IPS DF 19.7 (cell line): ENCODE measurements around the gene CYB5R3.
"Not testable (repeated sequence)": the region's sequence is repeated elsewhere in the genome, so short reads cannot be mapped to it uniquely, and the experiment has no call there.

Source experiments
- DNase-seq: peaks from one replicate; pipeline ENCODE4 v3.0.0-alpha.2; 2013; ENCODE audit warnings: low read depth, low spot score

CYB5R3 gene

GRCh38 chr22:42678894-42679293 is 29.7 kb upstream of the CYB5R3 start:
- no peak for DNase-seq

GRCh38 chr22:42677936-42678335 is 28.7 kb upstream of the CYB5R3 start:
- DNase-seq: not testable (repeated sequence)

GRCh38 chr22:42676059-42676607 is 26.9 kb upstream of the CYB5R3 start:
- DNase-seq: no peak

GRCh38 chr22:42673898-42674401 is 24.8 kb upstream of the CYB5R3 start:
- DNase-seq: no peak

- DNase-seq: not testable (repeated sequence)
Measured at GRCh38 chr22:42673071-42673470, 23.9 kb upstream of the CYB5R3 start.

GRCh38 chr22:42670921-42671709 is 21.9 kb upstream of the CYB5R3 start:
- no peak for DNase-seq

GRCh38 chr22:42670046-42670445 is 20.9 kb upstream of the CYB5R3 start:
- DNase-seq: no peak

- not testable (repeated sequence) for DNase-seq
Measured at GRCh38 chr22:42666393-42666792, 17.2 kb upstream of the CYB5R3 start.

- no peak for DNase-seq
Measured at GRCh38 chr22:42664976-42665831, 16.0 kb upstream of the CYB5R3 start.

- no peak for DNase-seq
Measured at GRCh38 chr22:42661985-42662831, 13.0 kb upstream of the CYB5R3 start.

GRCh38 chr22:42656578-42656977 is 7.4 kb upstream of the CYB5R3 start:
- DNase-seq: no peak

- DNase-seq: no peak
Measured at GRCh38 chr22:42655693-42656092, 6.5 kb upstream of the CYB5R3 start.

GRCh38 chr22:42654436-42655073 is 5.4 kb upstream of the CYB5R3 start:
- DNase-seq: no peak

- no peak for DNase-seq
Measured at GRCh38 chr22:42653999-42654398, 4.8 kb upstream of the CYB5R3 start.

GRCh38 chr22:42651134-42651533 is 1.9 kb upstream of the CYB5R3 start:
- no peak for DNase-seq

- DNase-seq: no peak
Measured at GRCh38 chr22:42648368-42649245, 585 bp downstream of the CYB5R3 start.

GRCh38 chr22:42648017-42648367 is 1.2 kb downstream of the CYB5R3 start:
- no peak for DNase-seq

GRCh38 chr22:42646569-42647525 is 2.3 kb downstream of the CYB5R3 start:
- DNase-seq: no peak
